HTERT RPE-1 (cell line): ENCODE measurements around the gene CTAGE9.
"Not testable (repeated sequence)": the region's sequence is repeated elsewhere in the genome, so short reads cannot be mapped to it uniquely, and the experiment has no call there.

Experiments used
- in situ Hi-C: fragments of 300-500 bp; cut with MboI; formaldehyde crosslinking; loops from 4 replicates; pipeline ENCODE4 v1.14.3; 2020; ENCODE audit warnings: low sequenced_read_pairs

Gene CTAGE9

GRCh38 chr6:131710917-131711316 lies at the start of gene CTAGE9:
TSS of gene CTAGE9 (minus strand) at chr6:131711017. CDS start at chr6:131711017, 0 bp downstream.
- in situ Hi-C loops, result not testable (repeated sequence)

GRCh38 chr6:131758920-131759319 lies 48.1 kb upstream of the CTAGE9 start:
- in situ Hi-C loops, result no loop called here

- in situ Hi-C loops, result no loop called here
Observed at GRCh38 chr6:131756039-131756438, 45.2 kb upstream of the CTAGE9 start.

- in situ Hi-C loops, result no loop called here
Observed at GRCh38 chr6:131755597-131755996, 44.8 kb upstream of the CTAGE9 start.

- in situ Hi-C loops, result no loop called here
Observed at GRCh38 chr6:131754715-131755567, 44.1 kb upstream of the CTAGE9 start.

GRCh38 chr6:131754088-131754487 lies 43.3 kb upstream of the CTAGE9 start:
- in situ Hi-C loops, result no loop called here

- in situ Hi-C loops, result not testable (repeated sequence)
Observed at GRCh38 chr6:131751012-131751715, 40.3 kb upstream of the CTAGE9 start.

- in situ Hi-C loops, result no loop called here
Observed at GRCh38 chr6:131749023-131749422, 38.2 kb upstream of the CTAGE9 start.

GRCh38 chr6:131747821-131748353 lies 37.1 kb upstream of the CTAGE9 start:
- in situ Hi-C loops, result no loop called here

- in situ Hi-C loops, result no loop called here
Observed at GRCh38 chr6:131745476-131745875, 34.7 kb upstream of the CTAGE9 start.

- in situ Hi-C loops, result no loop called here
Observed at GRCh38 chr6:131744432-131745287, 33.8 kb upstream of the CTAGE9 start.

GRCh38 chr6:131741688-131742393 lies 31.0 kb upstream of the CTAGE9 start:
- in situ Hi-C loops, result no loop called here

GRCh38 chr6:131740161-131740560 lies 29.3 kb upstream of the CTAGE9 start:
- in situ Hi-C loops, result no loop called here

GRCh38 chr6:131739136-131739535 lies 28.3 kb upstream of the CTAGE9 start:
- in situ Hi-C loops, result no loop called here

- in situ Hi-C loops, result no loop called here
Observed at GRCh38 chr6:131736811-131737210, 26.0 kb upstream of the CTAGE9 start.

- in situ Hi-C loops, result no loop called here
Observed at GRCh38 chr6:131736003-131736596, 25.3 kb upstream of the CTAGE9 start.

- in situ Hi-C loops, result no loop called here
Observed at GRCh38 chr6:131733376-131734016, 22.7 kb upstream of the CTAGE9 start.

GRCh38 chr6:131731224-131731623 lies 20.4 kb upstream of the CTAGE9 start:
- in situ Hi-C loops, result no loop called here

- in situ Hi-C loops, result no loop called here
Observed at GRCh38 chr6:131730264-131730663, 19.4 kb upstream of the CTAGE9 start.
